Right forelimb (tissue), 1 donor: ENCODE measurements around the gene SMNDC1.

Experiments
- DNase-seq: peaks from one replicate; pipeline ENCODE4 v3.0.0-alpha.2; 2018

Gene SMNDC1

GRCh38 chr10:110244550-110244949, 60.2 kb downstream of the SMNDC1 start:
- no peak for DNase-seq

GRCh38 chr10:110242511-110242910, 62.2 kb downstream of the SMNDC1 start:
- DNase-seq = no peak

DNA sequence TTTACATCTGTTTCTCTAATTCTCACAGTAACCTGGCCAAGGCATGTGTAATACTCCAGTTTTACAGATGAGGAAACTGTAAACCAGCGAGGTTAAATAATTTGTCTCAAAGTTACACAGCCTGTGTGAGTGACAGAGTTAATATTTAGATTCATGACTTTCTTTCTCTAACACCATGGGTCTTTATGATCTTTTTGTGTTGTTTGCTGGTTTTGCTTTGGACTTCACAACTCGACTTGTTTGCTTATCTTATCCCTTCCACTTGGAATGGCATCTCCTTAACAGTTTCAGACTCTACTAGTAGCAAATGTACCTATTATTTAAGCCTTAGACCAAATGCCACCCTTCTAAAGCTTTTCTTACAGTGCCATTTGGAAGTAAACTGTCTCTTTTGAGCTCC, 62.9 kb downstream of the SMNDC1 start:
- DNase-seq = no peak

GRCh38 chr10:110241407-110241806, 63.3 kb downstream of the SMNDC1 start:
- DNase-seq = no peak
